NCI-H1930 (cell line): ENCODE measurements around the gene LEP.

Experiments used
- DNase-seq, 2 experiments: peaks; one replicate each; lab custom pipeline; 2025; lab: John Stamatoyannopoulos, UW

The LEP gene

DNA sequence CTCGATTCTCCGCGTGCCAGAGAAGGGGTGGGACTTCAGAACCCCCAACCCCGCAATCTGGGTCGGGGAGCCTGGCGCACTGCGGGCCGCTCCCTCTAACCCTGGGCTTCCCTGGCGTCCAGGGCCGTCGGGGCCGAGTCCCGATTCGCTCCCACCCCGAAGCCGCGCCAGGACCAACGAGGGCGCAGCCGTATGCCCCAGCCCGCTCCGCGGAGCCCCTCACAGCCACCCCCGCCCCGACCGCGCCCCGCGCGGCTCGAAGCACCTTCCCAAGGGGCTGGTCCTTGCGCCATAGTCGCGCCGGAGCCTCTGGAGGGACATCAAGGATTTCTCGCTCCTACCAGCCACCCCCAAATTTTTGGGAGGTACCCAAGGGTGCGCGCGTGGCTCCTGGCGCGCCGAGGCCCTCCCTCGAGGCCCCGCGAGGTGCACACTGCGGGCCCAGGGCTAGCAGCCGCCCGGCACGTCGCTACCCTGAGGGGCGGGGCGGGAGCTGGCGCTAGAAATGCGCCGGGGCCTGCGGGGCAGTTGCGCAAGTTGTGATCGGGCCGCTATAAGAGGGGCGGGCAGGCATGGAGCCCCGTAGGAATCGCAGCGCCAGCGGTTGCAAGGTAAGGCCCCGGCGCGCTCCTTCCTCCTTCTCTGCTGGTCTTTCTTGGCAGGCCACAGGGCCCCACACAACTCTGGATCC lies at the start of gene LEP:
Gene LEP, plus strand, starts transcription at position 583 of the 691 bp plus-strand sequence. CDS start 10,741 bp downstream, outside the sequence.
- DNase-seq: no peak

- no peak for DNase-seq
Observed at GRCh38 chr7:128192497-128193142, 48.5 kb upstream of the LEP start.

GRCh38 chr7:128194533-128195282 lies 46.4 kb upstream of the LEP start:
- DNase-seq: no peak

DNA sequence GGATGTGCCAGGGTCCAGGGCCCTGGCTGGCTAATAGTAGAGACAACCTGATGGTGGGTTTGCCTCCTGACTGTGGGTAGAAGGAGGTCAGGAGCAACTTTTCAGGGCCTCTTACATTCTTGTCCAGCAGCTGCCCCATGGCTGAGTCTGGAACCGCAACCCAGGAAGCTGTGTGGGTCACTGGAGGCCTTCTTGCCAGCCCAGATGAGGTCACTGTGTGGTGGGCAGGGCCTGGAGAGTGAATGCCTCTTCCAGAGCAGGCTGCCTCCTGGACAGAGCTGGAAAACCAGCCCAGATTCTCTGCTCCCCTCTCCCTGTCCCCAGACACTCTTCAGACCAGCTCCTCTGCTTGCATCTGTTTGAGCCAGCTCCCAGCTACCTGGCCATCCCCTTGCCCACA lies 43.5 kb upstream of the LEP start:
- no peak for DNase-seq

- DNase-seq: no peak
Observed at GRCh38 chr7:128197989-128198580, 43.0 kb upstream of the LEP start.

- DNase-seq: no peak
Observed at GRCh38 chr7:128200376-128200775, 40.7 kb upstream of the LEP start.

GRCh38 chr7:128201067-128201689 lies 39.9 kb upstream of the LEP start:
- no peak for DNase-seq

GRCh38 chr7:128201690-128202085 lies 39.4 kb upstream of the LEP start:
- no peak for DNase-seq

GRCh38 chr7:128202287-128202957 lies 38.7 kb upstream of the LEP start:
- no peak for DNase-seq

DNA sequence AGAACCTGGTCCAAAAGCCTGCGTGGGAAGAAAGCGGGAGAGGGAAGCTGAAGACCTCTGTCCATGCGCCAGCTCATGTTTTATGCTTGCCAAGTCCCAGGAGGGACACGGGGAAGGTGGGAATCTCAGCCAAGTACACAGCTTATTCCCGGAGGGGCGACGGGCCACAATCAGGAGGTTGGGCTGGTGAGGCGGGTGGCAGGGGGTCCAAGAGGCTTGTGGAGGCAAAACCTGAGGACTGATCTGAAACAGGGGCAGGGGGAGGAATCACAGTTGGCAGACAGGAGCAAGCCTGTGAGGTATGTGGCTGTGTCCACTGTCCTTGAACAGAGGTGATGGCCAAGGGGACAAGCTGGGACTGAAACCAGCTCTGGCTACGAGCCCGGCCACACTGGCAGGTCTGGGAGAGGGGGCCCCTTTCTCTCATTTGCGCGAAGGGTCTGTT lies 38.0 kb upstream of the LEP start:
- no peak for DNase-seq

DNA sequence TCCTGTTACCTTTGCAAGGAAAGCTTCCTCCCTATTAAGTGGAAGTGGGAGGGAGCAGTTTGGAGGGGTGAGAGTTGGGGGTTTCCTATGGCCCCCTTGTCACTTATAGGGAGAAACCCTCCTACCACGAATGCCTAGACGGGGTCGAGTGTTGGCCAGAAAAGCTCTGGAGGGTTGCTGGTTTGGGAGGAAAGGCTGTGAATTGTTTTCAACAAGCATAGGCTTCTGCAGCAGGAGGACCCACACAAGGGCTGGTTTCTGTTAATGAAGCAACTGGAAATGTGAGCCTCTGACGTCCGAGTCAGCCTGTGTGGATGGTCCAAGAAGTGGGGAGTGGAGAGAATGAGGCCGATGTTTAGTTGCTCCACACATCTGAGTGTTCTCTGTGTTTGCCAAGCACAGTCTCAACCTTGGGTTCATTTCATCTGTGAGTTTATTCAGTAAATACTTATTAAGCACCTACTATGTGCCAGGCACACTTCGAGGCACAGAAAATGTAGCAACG lies 37.3 kb upstream of the LEP start:
- DNase-seq: no peak

- no peak for DNase-seq
Observed at GRCh38 chr7:128204455-128204854, 36.6 kb upstream of the LEP start.

GRCh38 chr7:128205068-128205467 lies 36.0 kb upstream of the LEP start:
- DNase-seq: no peak

GRCh38 chr7:128206017-128206746 lies 34.9 kb upstream of the LEP start:
- DNase-seq: no peak

GRCh38 chr7:128206747-128207500 lies 34.2 kb upstream of the LEP start:
- DNase-seq: no peak

GRCh38 chr7:128207609-128208008 lies 33.5 kb upstream of the LEP start:
- no peak for DNase-seq

DNA sequence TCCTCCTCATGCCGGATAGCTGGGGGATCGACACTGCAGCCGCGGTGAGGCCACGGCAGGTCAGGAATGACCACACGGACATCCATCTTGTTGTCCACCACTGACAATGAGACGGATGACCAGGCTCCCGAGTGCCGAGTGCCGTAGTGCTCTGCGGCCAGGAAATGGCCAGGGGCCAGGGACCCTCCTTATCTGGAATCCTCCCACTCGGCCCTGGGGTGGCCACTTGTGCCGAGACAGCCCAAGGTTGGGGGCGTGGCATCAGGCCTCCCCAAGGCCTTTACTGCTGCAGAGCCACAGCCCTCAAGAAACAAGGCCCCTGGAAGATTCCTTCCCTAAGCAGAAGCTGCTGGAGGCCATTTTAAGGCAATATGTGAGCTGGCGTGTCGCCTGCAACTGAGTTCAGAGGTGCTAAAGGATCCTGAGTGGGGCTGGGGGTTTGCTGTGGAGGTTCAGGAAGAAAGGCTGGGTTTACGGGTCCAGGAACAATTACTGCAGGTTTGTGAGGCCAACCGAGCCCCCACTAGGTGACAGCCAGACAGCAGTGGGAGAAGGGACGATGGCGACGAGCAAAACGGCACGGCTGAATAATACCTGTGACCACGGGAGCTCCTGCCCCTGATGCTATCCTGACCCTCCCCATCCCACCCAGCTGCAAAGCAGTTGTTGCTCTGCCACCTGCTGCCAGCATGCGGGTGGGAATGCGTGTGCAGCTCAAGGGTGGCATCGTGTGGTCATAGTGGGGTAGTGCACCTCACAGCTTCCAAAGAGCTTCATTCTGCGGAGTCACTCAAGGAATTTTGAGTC lies 31.6 kb upstream of the LEP start:
- DNase-seq: peak; percentile 50 to 72

DNA sequence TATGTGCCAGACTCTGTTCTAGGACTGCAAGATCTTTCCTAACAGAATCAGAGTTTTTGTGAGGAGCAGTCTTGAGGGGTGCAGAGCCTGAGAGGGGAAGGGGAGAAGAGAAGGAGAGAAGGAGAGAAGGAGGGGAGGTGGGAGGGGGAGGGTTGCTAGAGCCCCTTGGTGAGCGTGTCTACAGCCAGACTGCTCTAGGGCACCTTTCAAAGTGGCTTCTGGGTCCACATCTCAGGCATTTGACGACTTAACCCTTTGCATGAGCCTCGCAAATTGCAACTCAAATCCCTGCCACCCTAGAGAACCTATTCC lies 31.1 kb upstream of the LEP start:
- DNase-seq: no peak
